Stomach (tissue), 9 donors: ENCODE data around the gene LIAS. TPM values are rescaled to one million over a fixed set of nuclear protein-coding genes. Genes with fewer than 3 reads are reported as not detected.

Experiments used
- DNase-seq, 2 donors: peaks; one replicate each; pipeline versions ENCODE4 v3.0.0 to v3.0.0-alpha.2; 2013 to 2019
- H3K27ac ChIP-seq, 5 donors: fragments of 200-600 bp in 4 of 5; sonication (generic) in 4 of 5; one replicate each; pipeline ENCODE4 v1.5.1; 2013 to 2019; ENCODE audit warnings: mild to moderate bottlenecking in 1 of 5, moderate library complexity in 1 of 5
- H3K27me3 ChIP-seq, 3 donors: fragments of 200-600 bp; sonication (generic); one replicate each; pipeline ENCODE4 v1.5.1; 2017 to 2019; ENCODE audit warnings: mixed run types in 1 of 3
- H3K36me3 ChIP-seq, 4 donors: fragments of 200-600 bp; sonication (generic); 1 replicate in 3 of 4; 2 replicates in 1 of 4; pipeline ENCODE4 v1.5.1; 2016 to 2019
- H3K4me1 ChIP-seq, 4 donors: fragments of 200-600 bp; sonication (generic); one replicate each; pipeline ENCODE4 v1.5.1; 2016 to 2019
- H3K4me3 ChIP-seq, 4 donors: fragments of 200-600 bp; sonication (generic) in 3 of 4; one replicate each; pipeline ENCODE4 v1.5.1; 2016 to 2019; ENCODE audit warnings: mild to moderate bottlenecking in 1 of 4
- H3K9me3 ChIP-seq, 4 donors: fragments of 200-600 bp; sonication (generic); one replicate each; pipeline ENCODE4 v1.5.1; 2016 to 2019
- CTCF ChIP-seq, 7 experiments: fragments of 450-650 bp in 4 of 7; fragments of 200-600 bp in 3 of 7; sonication (generic) in 3 of 7; IDR thresholded peaks; one replicate each; pipeline ENCODE4 v1.5.1; 2016 to 2019; ENCODE audit warnings: antibody characterized with exemption in 7 of 7, control low read depth in 2 of 7, mild to moderate bottlenecking in 1 of 7
- EP300 ChIP-seq: sonication (generic); formaldehyde crosslinking; IDR thresholded peaks from one replicate; pipeline ENCODE4 v1.6.1; 2017; ENCODE audit warnings: antibody characterized with exemption
- POLR2A ChIP-seq, 4 donors: fragments of 450-650 bp; IDR thresholded peaks; one replicate each; pipeline ENCODE4 v1.6.1; 2016; ENCODE audit warnings: antibody characterized with exemption in 4 of 4, control low read depth in 2 of 4, mild to moderate bottlenecking in 1 of 4, moderate library complexity in 1 of 4
- POLR2AphosphoS5 ChIP-seq, 3 donors: sonication (generic); formaldehyde crosslinking; IDR thresholded peaks; one replicate each; pipeline ENCODE4 v1.6.1; 2016; ENCODE audit warnings: antibody characterized with exemption in 3 of 3
- WGBS, 5 donors: extraction: QIAGEN DNeasy Blood & Tissue Kit in 3 of 5; methylation state at CpG; one replicate each; pipeline versions ENCODE4 v1.1.5 to v1.1.7; 2013 to 2018; 5-methylcytosine and 5-hydroxymethylcytosine counted together
- intact Hi-C: fragments of 100-400 bp; cut with DNase I; formaldehyde crosslinking; loops from one replicate; pipeline ENCODE4 v1.15.1; 2023; ENCODE audit warnings: low total_unique reads
- polyA plus RNA-seq, 3 donors: library from polyadenylated mRNA; stranded (reverse); fragments of 200-250 nt; gene quantifications; one replicate each; pipeline ENCODE4 v1.2.3, GENCODE V29; 2013
- total RNA-seq, 5 donors: library from RNA; depleted of rRNA; stranded (reverse); fragments of >200 nt; gene quantifications; one replicate each; pipeline versions ENCODE4 v1.1.0 to v1.2.3, GENCODE V29; 2014 to 2016
- donor health status: healthy with polysubstance abuse.
- donor health status: Bipolar disorder and iron deficiency.
- donor health status: healthy.

LIAS gene
- total and polyA plus RNA-seq, 8 donors: 10.4 to 36.2 (median 18.5) TPM

- Histone ChIP-seq H3K36me3 (peaks cover 58 to 79% (median 74%) of the 10 kb centered on the region in 4 donors), H3K27ac (no peak overlapping the region), H3K4me1 (peaks cover 14 to 71% (median 35%) of the 10 kb centered on the region in 4 donors), H3K4me3 (no peak overlapping the region), H3K9me3 (no peaks in the 10 kb centered on the region), H3K27me3 (no peaks in the 10 kb centered on the region)
- intact Hi-C loops: no loop called here
- 83 to 90% (median 89%) methylated on average over 6 of the region's 6 CpGs for WGBS, 5 donors
- TF ChIP-seq POLR2A (IDR thresholded peaks at IDR 0.05) (no peak), POLR2AphosphoS5 (IDR thresholded peaks at IDR 0.05) (no peak), EP300 (no peak), CTCF (IDR thresholded peaks at IDR 0.05) (no peak)
- no peak for DNase-seq
Observed at GRCh38 chr4:39452153-39452859, 6.5 kb upstream of the LIAS start.

GRCh38 chr4:39452860-39453587 is 5.8 kb upstream of the LIAS start:
- H3K4me3 ChIP-seq: no peak overlapping the region
- H3K27ac ChIP-seq: no peak overlapping the region
- peaks cover 58 to 83% (median 79%) of the 10 kb centered on the region in 4 donors for H3K36me3 ChIP-seq
- H3K4me1 ChIP-seq: peaks cover 14 to 69% (median 39%) of the 10 kb centered on the region in 4 donors
- H3K27me3 ChIP-seq: no peaks in the 10 kb centered on the region
- WGBS, 5 donors: 72 to 76% (median 73%) methylated on average over 11 of the region's 11 CpGs
- intact Hi-C loops: no loop called here
- DNase-seq: no peak
- no peaks in the 10 kb centered on the region for H3K9me3 ChIP-seq
- TF ChIP-seq POLR2A (IDR thresholded peaks at IDR 0.05): no peak
- no peak for TF ChIP-seq CTCF (IDR thresholded peaks at IDR 0.05)
- peak in 1 of 3 donors; percentile 24 for TF ChIP-seq POLR2AphosphoS5 (IDR thresholded peaks at IDR 0.05)
- no peak for TF ChIP-seq EP300

GRCh38 chr4:39453738-39454137 is 5.1 kb upstream of the LIAS start:
- no peak for TF ChIP-seq POLR2A (IDR thresholded peaks at IDR 0.05)
- TF ChIP-seq CTCF (IDR thresholded peaks at IDR 0.05): no peak
- TF ChIP-seq EP300: no peak
- no peak for TF ChIP-seq POLR2AphosphoS5 (IDR thresholded peaks at IDR 0.05)
- H3K27ac ChIP-seq: no peak overlapping the region
- no peaks in the 10 kb centered on the region for H3K9me3 ChIP-seq
- no peaks in the 10 kb centered on the region for H3K27me3 ChIP-seq
- DNase-seq: no peak
- 71 to 85% (median 81%) methylated on average over 2 of the region's 2 CpGs for WGBS, 5 donors
- H3K36me3 ChIP-seq: peaks cover 58 to 82% (median 79%) of the 10 kb centered on the region in 4 donors
- H3K4me3 ChIP-seq: no peak overlapping the region
- peaks cover 14 to 64% (median 39%) of the 10 kb centered on the region in 4 donors for H3K4me1 ChIP-seq
- intact Hi-C loops: no loop called here

- no peak for TF ChIP-seq POLR2A (IDR thresholded peaks at IDR 0.05)
- WGBS, 5 donors: 89 to 92% (median 90%) methylated on average over 6 of the region's 6 CpGs
- Histone ChIP-seq H3K27me3 (no peaks in the 10 kb centered on the region), H3K27ac (no peak overlapping the region), H3K36me3 (peaks cover 58 to 72% (median 69%) of the 10 kb centered on the region in 4 donors), H3K4me1 (peaks cover 14 to 76% (median 50%) of the 10 kb centered on the region in 4 donors), H3K4me3 (peak overlapping the region in 2 of 4 donors; percentile 74 to 78), H3K9me3 (no peaks in the 10 kb centered on the region)
- intact Hi-C loops: no loop called here
- no peak for DNase-seq
Observed at GRCh38 chr4:39455486-39455885, 3.4 kb upstream of the LIAS start.
